CD14-positive monocyte (primary cell): ENCODE results near the gene ATP5F1A. TPM values are rescaled to one million over a fixed set of nuclear protein-coding genes. Genes with fewer than 3 reads are reported as not detected.

Source experiments
- DNase-seq, 3 donors: peaks; one replicate each; pipeline ENCODE4 v3.0.0-alpha.2; 2011 to 2022
- H2AFZ ChIP-seq: 2 replicates; pipeline ENCODE4 v1.6.0; 2012; ENCODE audit warnings: mild to moderate bottlenecking, low read depth, low read length, inconsistent platforms; ENCODE audit not compliant: insufficient read depth, poor library complexity, severe bottlenecking
- H3K27ac ChIP-seq, 2 donors: 1 replicate in 1 of 2; 2 replicates in 1 of 2; pipeline ENCODE4 v1.5.1; 2012 to 2013; ENCODE audit warnings: low read length in 2 of 2, control low read depth in 1 of 2, inconsistent platforms in 1 of 2, low read depth in 1 of 2, mild to moderate bottlenecking in 1 of 2
- H3K27me3 ChIP-seq, 2 donors: one replicate each; pipeline versions ENCODE4 v1.6.0 to v1.6.1; 2011 to 2013; ENCODE audit warnings: low read length in 2 of 2; ENCODE audit not compliant: control insufficient read depth in 2 of 2, insufficient read depth in 2 of 2
- H3K36me3 ChIP-seq, 2 donors: replicated peaks in 1 of 2; 1 replicate in 1 of 2; 2 replicates in 1 of 2; pipeline versions ENCODE4 v1.5.1 to v1.6.1; 2012 to 2013; ENCODE audit warnings: low read length in 2 of 2, control low read depth in 1 of 2, inconsistent platforms in 1 of 2, mild to moderate bottlenecking in 1 of 2; ENCODE audit not compliant: insufficient read depth in 2 of 2, control insufficient read depth in 1 of 2
- H3K4me1 ChIP-seq, 2 donors: 1 replicate in 1 of 2; 2 replicates in 1 of 2; pipeline versions ENCODE4 v1.5.1 to v1.6.1; 2012 to 2013; ENCODE audit warnings: low read length in 2 of 2, control low read depth in 1 of 2, inconsistent platforms in 1 of 2, mild to moderate bottlenecking in 1 of 2, moderate library complexity in 1 of 2; ENCODE audit not compliant: insufficient read depth in 2 of 2, control insufficient read depth in 1 of 2
- H3K4me2 ChIP-seq: replicated peaks from 2 replicates; pipeline ENCODE3; 2012; ENCODE audit warnings: low read length, moderate library complexity, mild to moderate bottlenecking; ENCODE audit not compliant: poor library complexity, severe bottlenecking; ENCODE audit errors: extremely low read depth
- H3K4me3 ChIP-seq, 3 experiments: fragments of 200-600 bp in 1 of 3; sonication (generic) in 1 of 3; replicated peaks in 1 of 3; 1 replicate in 2 of 3; 2 replicates in 1 of 3; pipeline ENCODE4 v1.5.1; 2011 to 2013; ENCODE audit warnings: low read length in 3 of 3, mild to moderate bottlenecking in 3 of 3, control low read depth in 2 of 3, low read depth in 2 of 3, inconsistent platforms in 1 of 3, moderate library complexity in 1 of 3
- H3K79me2 ChIP-seq: 2 replicates; pipeline ENCODE4 v1.6.0; 2012; ENCODE audit warnings: mild to moderate bottlenecking, control low read depth, inconsistent platforms, low read length, moderate library complexity; ENCODE audit not compliant: insufficient read depth
- H3K9ac ChIP-seq: 2 replicates; pipeline ENCODE4 v1.6.0; 2017; ENCODE audit warnings: low read length, mild to moderate bottlenecking; ENCODE audit not compliant: insufficient read depth, poor library complexity, severe bottlenecking
- H3K9me3 ChIP-seq, 2 donors: replicated peaks in 1 of 2; 1 replicate in 1 of 2; 2 replicates in 1 of 2; pipeline versions ENCODE4 v1.5.1 to v1.6.1; 2012 to 2013; ENCODE audit warnings: low read length in 2 of 2, control low read depth in 1 of 2; ENCODE audit not compliant: control insufficient read depth in 1 of 2, insufficient read depth in 1 of 2
- H4K20me1 ChIP-seq: 2 replicates; pipeline ENCODE4 v1.6.0; 2012; ENCODE audit warnings: mild to moderate bottlenecking, low read length, control low read depth, moderate library complexity; ENCODE audit not compliant: insufficient read depth
- H3K27ac Mint-ChIP-seq, 7 donors: one replicate each; pipeline ENCODE4 v1.8.0; 2020; ENCODE audit warnings: mild to moderate bottlenecking in 7 of 7, mixed read lengths in 7 of 7, moderate library complexity in 6 of 7, inconsistent platforms in 2 of 7
- H3K27me3 Mint-ChIP-seq, 3 donors: one replicate each; pipeline ENCODE4 v1.8.0; 2021 to 2022; ENCODE audit warnings: low read depth in 3 of 3, mild to moderate bottlenecking in 3 of 3, mixed read lengths in 3 of 3, moderate library complexity in 3 of 3, inconsistent platforms in 1 of 3
- H3K36me3 Mint-ChIP-seq, 2 donors: one replicate each; pipeline ENCODE4 v1.8.0; 2020; ENCODE audit warnings: mixed read lengths in 2 of 2, inconsistent platforms in 1 of 2, mild to moderate bottlenecking in 1 of 2
- H3K4me1 Mint-ChIP-seq: one replicate; pipeline ENCODE4 v1.8.0; 2020; ENCODE audit warnings: mild to moderate bottlenecking, mixed read lengths
- H3K4me3 Mint-ChIP-seq, 2 donors: one replicate each; pipeline ENCODE4 v1.8.0; 2020; ENCODE audit warnings: mild to moderate bottlenecking in 2 of 2, mixed read lengths in 2 of 2, moderate library complexity in 1 of 2
- H3K9me3 Mint-ChIP-seq, 7 donors: one replicate each; pipeline ENCODE4 v1.8.0; 2020 to 2022; ENCODE audit warnings: mixed read lengths in 7 of 7, mild to moderate bottlenecking in 6 of 7, moderate library complexity in 6 of 7, inconsistent platforms in 2 of 7
- CTCF ChIP-seq: fragments of 200-600 bp; IDR thresholded peaks from one replicate; pipeline ENCODE4 v1.8.0; 2022; ENCODE audit warnings: antibody characterized with exemption, mild to moderate bottlenecking
- WGBS: methylation state at CpG from one replicate; pipeline ENCODE4 v1.1.5; 2013; ENCODE audit warnings: missing lambda C conversion rate; ENCODE audit not compliant: insufficient coverage; 5-methylcytosine and 5-hydroxymethylcytosine counted together
- intact Hi-C, 2 donors: fragments of 100-400 bp; cut with micrococcal nuclease; formaldehyde crosslinking; loops; one replicate each; pipeline versions ENCODE4 v1.15.0 to v1.15.1; 2023
- polyA plus RNA-seq, 3 donors: library from polyadenylated mRNA; depleted of rRNA in 1 of 3; unstranded in 2 of 3; stranded (reverse) in 1 of 3; fragments of 300-500 nt in 2 of 3; fragments of >200 nt in 1 of 3; fragmentation: Illumina TruSeq in 2 of 3; gene quantifications; 1 replicate in 2 of 3; 2 replicates in 1 of 3; pipeline ENCODE4 v1.2.3, GENCODE V29; 2012 to 2021

The ATP5F1A gene
- polyA plus RNA-seq, 3 donors, result 251 to 553 (median 524) TPM

GRCh38 chr18:46140173-46140572 lies 42.1 kb upstream of the ATP5F1A start:
- Histone ChIP-seq H4K20me1 (no peaks in the 10 kb centered on the region), H3K4me3 (no peak overlapping the region), H2AFZ (no peak overlapping the region), H3K79me2 (no peaks in the 10 kb centered on the region), H3K4me2 (no peak overlapping the region), H3K4me1 (no peaks in the 10 kb centered on the region), H3K9me3 (no peaks in the 10 kb centered on the region), H3K9ac (no peak overlapping the region), H3K36me3 (no peaks in the 10 kb centered on the region), H3K27ac (no peak overlapping the region), H3K27me3 (no peaks in the 10 kb centered on the region)
- Mint-ChIP-seq H3K36me3 (peaks cover 0 to 6% of the 10 kb centered on the region in 2 donors), H3K4me1 (peaks cover 3% of the 10 kb centered on the region), H3K27me3 (peaks cover 0 to 1% (median 0%) of the 10 kb centered on the region in 3 donors), H3K4me3 (no peak overlapping the region), H3K9me3 (peaks cover 0 to 1% (median 0%) of the 10 kb centered on the region in 7 donors), H3K27ac (peak overlapping the region in 1 of 7 donors; percentile 37)
- DNase-seq, result no peak
- WGBS, result 100% methylated on average over 3 of the region's 4 CpGs
- intact Hi-C loops, result no loop called here
- TF ChIP-seq CTCF, result no peak

DNA sequence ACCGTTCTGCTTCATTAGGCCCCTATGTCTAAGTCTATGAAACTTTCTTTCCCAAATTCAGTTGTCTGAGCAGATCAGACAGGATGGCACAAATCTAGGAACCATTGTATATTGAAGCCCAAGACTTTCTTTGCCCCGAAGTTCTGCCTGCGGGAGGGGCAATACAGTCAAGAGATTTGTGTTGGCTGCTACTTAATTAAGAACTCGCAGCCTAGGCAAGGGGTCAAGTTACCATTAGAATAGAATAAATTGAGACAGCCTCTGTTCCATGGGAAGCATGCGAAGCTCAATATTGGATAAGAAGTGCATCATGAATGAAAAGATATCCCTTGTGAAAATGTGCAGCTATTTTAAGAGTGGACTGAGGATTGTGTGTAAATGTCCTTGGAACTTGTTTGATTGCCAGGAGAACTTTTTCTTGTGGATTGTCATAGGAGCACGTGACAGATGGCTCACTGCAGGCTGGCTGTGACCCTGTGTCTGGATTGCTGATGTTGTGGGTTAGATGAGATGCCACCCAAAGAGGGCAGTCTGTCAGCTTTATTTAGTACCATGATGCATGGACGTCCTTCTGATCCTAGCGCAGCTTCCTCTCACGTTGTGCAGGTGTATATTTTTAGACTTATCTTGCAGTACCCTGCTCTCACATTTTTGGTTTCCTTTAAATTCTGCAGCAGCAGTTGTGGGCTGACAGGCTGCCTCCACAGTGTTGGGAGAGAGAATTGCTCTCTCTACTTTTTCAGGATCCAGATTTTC lies 37.0 kb upstream of the ATP5F1A start:
- Mint-ChIP-seq H3K4me3 (no peak overlapping the region), H3K27me3 (no peaks in the 10 kb centered on the region), H3K9me3 (peaks cover 0 to 1% (median 0%) of the 10 kb centered on the region in 7 donors), H3K4me1 (no peaks in the 10 kb centered on the region), H3K27ac (peak overlapping the region in 1 of 7 donors; percentile 30), H3K36me3 (peaks cover 16 to 23% of the 10 kb centered on the region in 2 donors)
- H3K4me3 ChIP-seq, result no peak overlapping the region
- H3K79me2 ChIP-seq, result no peaks in the 10 kb centered on the region
- DNase-seq, result no peak
- no peak overlapping the region for H3K9ac ChIP-seq
- H2AFZ ChIP-seq, result no peak overlapping the region
- no peak overlapping the region for H3K4me2 ChIP-seq
- H3K27ac ChIP-seq, result no peak overlapping the region
- no peaks in the 10 kb centered on the region for H3K27me3 ChIP-seq
- intact Hi-C loops, result no loop called here
- 92% methylated on average over 5 of the region's 9 CpGs for WGBS
- H3K36me3 ChIP-seq, result peaks cover 2 to 7% of the 10 kb centered on the region in 2 donors
- no peak for TF ChIP-seq CTCF
- H3K4me1 ChIP-seq, result no peaks in the 10 kb centered on the region
- no peaks in the 10 kb centered on the region for H4K20me1 ChIP-seq
- no peaks in the 10 kb centered on the region for H3K9me3 ChIP-seq
